H1 (cell line): ENCODE measurements around the gene TAS1R3. TPM values are rescaled to one million over a fixed set of nuclear protein-coding genes. Genes with fewer than 3 reads are reported as not detected.

Experiments used
- SIRT6 ChIP-seq: IDR thresholded peaks from one replicate; pipeline ENCODE4 v1.7.1; 2012; ENCODE audit warnings: low read length, inconsistent platforms
- polyA plus RNA-seq, 7 experiments: library from polyadenylated mRNA; depleted of rRNA in 3 of 7; stranded (reverse) in 5 of 7; unstranded in 2 of 7; fragments of >200 nt in 5 of 7; fragments of 200-250 nt in 2 of 7; gene quantifications; 1 replicate in 5 of 7; 2 replicates in 1 of 7; 4 replicates in 1 of 7; pipeline versions ENCODE4 v1.2.1 to v1.2.3, GENCODE V29; 2011 to 2013; ENCODE audit warnings: missing spikeins in 2 of 7, mixed read lengths in 2 of 7
- total RNA-seq: library from RNA; stranded (reverse); fragmentation: NEBNext Ultra II Directional; extraction: Animal tissue kit (Norgen Biotek cat#: 25700); gene quantifications from 2 replicates; pipeline ENCODE4 v1.2.1, GENCODE V29; 2021
- TF ChIP-seq, protein P1 (sequence below): IDR thresholded peaks from 2 replicates; pipeline ENCODE4 v1.6.1; 2011; ENCODE audit warnings: low read length, improper control_type of control experiment

TAS1R3 gene
- total and polyA plus RNA-seq, 2 of the 8 experiments (the other 6 are each of a cell fraction or from before 2014, with no cell fraction given) = 0.03 to 0.19 TPM

- TF ChIP-seq SIRT6 = peak; percentile 32
- TF ChIP-seq, protein P1, sequence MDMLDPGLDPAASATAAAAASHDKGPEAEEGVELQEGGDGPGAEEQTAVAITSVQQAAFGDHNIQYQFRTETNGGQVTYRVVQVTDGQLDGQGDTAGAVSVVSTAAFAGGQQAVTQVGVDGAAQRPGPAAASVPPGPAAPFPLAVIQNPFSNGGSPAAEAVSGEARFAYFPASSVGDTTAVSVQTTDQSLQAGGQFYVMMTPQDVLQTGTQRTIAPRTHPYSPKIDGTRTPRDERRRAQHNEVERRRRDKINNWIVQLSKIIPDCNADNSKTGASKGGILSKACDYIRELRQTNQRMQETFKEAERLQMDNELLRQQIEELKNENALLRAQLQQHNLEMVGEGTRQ = no peak
- TF ChIP-seq, all 59 proteins: peak for 7
Measured at GRCh38 chr1:1291548-1292441, 39.3 kb upstream of the TAS1R3 start (continued).
